AG04450 (cell line): Measurements from ENCODE around the gene PROM2. TPM values are rescaled to one million over a fixed set of nuclear protein-coding genes. Genes with fewer than 3 reads are reported as not detected.

Experiments
- CTCF ChIA-PET: fragments of 300-600, 350-600 bp; formaldehyde crosslinking; extraction: SDS; loops from one replicate; lab custom pipeline; 2022; ENCODE audit warnings: antibody characterized with exemption, inconsistent platforms; lab: Charles Lee
- POLR2A ChIA-PET: fragments of 350-600 bp; formaldehyde crosslinking; extraction: SDS; loops from one replicate; lab custom pipeline; 2021; ENCODE audit warnings: antibody characterized with exemption, inconsistent platforms; lab: Yijun Ruan, JAX
- DNase-seq: peaks from one replicate; pipeline ENCODE4 v3.0.0-alpha.2; 2011; ENCODE audit warnings: low read depth, low spot score
- H3K27ac ChIP-seq: one replicate; pipeline ENCODE4 v1.5.1; 2012; ENCODE audit warnings: low read depth, low read length, control low read depth
- H3K27me3 ChIP-seq: one replicate; pipeline ENCODE4 v1.6.0; 2012; ENCODE audit warnings: low read length; ENCODE audit not compliant: control insufficient read depth, insufficient read depth
- H3K4me3 ChIP-seq: 2 replicates; pipeline ENCODE4 v1.5.1; 2011; ENCODE audit warnings: mild to moderate bottlenecking, low read depth, low read length, control low read depth
- H3K9me3 ChIP-seq: 2 replicates; pipeline ENCODE4 v1.5.1; 2012; ENCODE audit warnings: low read length; ENCODE audit not compliant: control insufficient read depth, insufficient read depth
- CTCF ChIP-seq: IDR thresholded peaks from 2 replicates; pipeline ENCODE4 v1.5.1; 2011; ENCODE audit warnings: low read depth, low read length, control low read depth, inconsistent platforms
- polyA plus RNA-seq: library from polyadenylated mRNA; depleted of rRNA; stranded (reverse); fragments of >200 nt; gene quantifications from 2 replicates; pipeline ENCODE4 v1.2.3, GENCODE V29; 2011

The PROM2 gene
- polyA plus RNA-seq, 1 experiment = 0.12 TPM

DNA sequence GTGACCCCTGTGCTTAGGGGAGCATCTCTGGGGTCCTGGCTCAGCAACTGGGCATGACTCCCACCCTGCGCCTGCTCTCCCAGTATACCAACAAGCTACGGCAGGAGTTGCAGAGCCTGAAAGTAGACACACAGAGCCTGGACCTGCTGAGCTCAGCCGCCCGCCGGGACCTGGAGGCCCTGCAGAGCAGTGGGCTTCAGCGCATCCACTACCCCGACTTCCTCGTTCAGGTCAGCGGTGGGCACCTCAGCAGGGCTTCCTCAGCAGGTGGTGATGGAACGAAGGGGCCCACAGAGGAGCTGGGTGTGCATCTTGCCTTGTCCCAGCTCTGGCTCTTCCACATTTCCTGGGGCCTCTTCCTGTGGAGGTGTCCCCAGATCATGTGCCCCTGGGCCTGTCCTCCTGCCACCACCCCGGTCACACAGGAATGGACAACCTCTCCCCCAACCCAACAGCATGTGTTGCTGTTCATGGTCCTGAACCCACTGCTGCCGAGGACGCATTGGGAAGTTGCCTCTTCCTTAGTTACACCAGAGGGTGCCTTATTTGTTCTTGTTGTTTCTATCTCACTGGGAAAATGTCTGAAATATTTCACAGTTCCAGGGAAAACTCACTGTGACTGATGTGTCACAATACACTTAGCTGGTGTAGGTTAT is 10.8 kb downstream of the PROM2 start:
- Histone ChIP-seq H3K27me3 (no peaks in the 10 kb centered on the region), H3K9me3 (peaks cover 41% of the 10 kb centered on the region), H3K4me3 (no peak overlapping the region), H3K27ac (no peak overlapping the region)
- no peak for DNase-seq
- TF ChIP-seq CTCF = no peak
- ChIA-PET POLR2A (no interaction called here), CTCF (no interaction called here)

- CTCF ChIA-PET = no interaction called here
- POLR2A ChIA-PET = no interaction called here
Measured at GRCh38 chr2:95285542-95285932, 11.3 kb downstream of the PROM2 start.

GRCh38 chr2:95287336-95287735 is 13.1 kb downstream of the PROM2 start:
- CTCF ChIA-PET = no interaction called here
- H3K27me3 ChIP-seq = no peaks in the 10 kb centered on the region
- TF ChIP-seq CTCF = no peak
- H3K27ac ChIP-seq = no peak overlapping the region
- peaks cover 40% of the 10 kb centered on the region for H3K9me3 ChIP-seq
- POLR2A ChIA-PET = no interaction called here
- DNase-seq = no peak
- H3K4me3 ChIP-seq = no peak overlapping the region

More at GRCh38 chr2:95285542-95285932, 11.3 kb downstream of the PROM2 start:
- Histone ChIP-seq H3K27me3 (no peaks in the 10 kb centered on the region), H3K4me3 (no peak overlapping the region), H3K9me3 (peaks cover 46% of the 10 kb centered on the region), H3K27ac (no peak overlapping the region)
- TF ChIP-seq CTCF = no peak
- no peak for DNase-seq

DNA sequence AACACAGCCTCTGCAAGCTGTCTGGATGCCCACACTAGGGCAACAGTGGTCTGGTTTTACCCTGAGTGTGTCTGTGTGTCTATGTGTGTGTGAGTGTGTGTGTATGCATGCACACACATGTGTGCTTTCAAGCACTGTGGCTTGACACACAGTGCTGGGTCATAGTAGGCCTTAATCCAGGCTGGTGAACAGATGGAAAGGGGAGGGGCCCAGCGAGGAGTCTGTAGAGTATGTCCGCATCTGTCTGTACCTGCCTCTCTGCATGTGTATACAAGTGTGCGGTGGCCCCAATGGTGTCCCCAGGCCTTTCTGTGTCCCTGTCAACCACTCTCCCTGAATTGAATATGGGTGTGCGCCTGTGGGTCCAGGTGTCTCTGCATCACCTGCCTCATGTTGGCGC is 13.6 kb downstream of the PROM2 start:
- H3K27me3 ChIP-seq = no peaks in the 10 kb centered on the region
- DNase-seq = no peak
- POLR2A ChIA-PET = no interaction called here
- no peak overlapping the region for H3K4me3 ChIP-seq
- no peak overlapping the region for H3K27ac ChIP-seq
- H3K9me3 ChIP-seq = peaks cover 41% of the 10 kb centered on the region
- TF ChIP-seq CTCF = no peak
- CTCF ChIA-PET = no interaction called here

DNA sequence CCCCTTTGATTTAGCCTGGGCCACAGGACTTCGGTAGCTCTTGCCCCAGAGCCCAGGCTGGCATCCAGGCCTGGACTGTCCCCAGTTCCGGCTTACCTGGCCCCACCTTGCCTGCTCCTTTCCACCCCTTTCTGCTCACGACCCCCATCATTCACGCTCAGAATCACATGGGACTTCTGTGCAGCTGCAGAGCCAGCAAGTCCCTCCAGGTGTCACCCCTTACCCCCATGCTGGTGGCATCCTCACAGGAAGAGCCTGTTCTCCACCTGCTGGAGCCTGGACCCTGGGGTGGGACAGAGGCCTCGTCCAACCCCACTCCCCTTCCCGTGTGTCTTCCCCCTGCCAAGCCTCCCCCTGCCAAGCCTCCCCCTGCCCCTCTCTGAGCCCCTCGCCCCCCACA is 15.0 kb downstream of the PROM2 start:
- Histone ChIP-seq H3K27me3 (no peaks in the 10 kb centered on the region), H3K27ac (no peak overlapping the region), H3K4me3 (no peak overlapping the region), H3K9me3 (peaks cover 47% of the 10 kb centered on the region)
- ChIA-PET POLR2A (no interaction called here), CTCF (no interaction called here)
- DNase-seq = no peak
- no peak for TF ChIP-seq CTCF
